SK-N-SH (cell line): ENCODE data around the gene PLEKHF1.

ENCODE experiments used
- CHD2 ChIP-seq: fragments of 150-350 bp; IDR thresholded peaks from 2 replicates; pipeline ENCODE4 v1.6.1; 2018; ENCODE audit warnings: low read length; ENCODE audit not compliant: partially characterized antibody
- EP300 ChIP-seq, 2 experiments: IDR thresholded peaks; 2 replicates each; pipeline versions ENCODE4 v1.4.0 to v1.6.1; 2012; ENCODE audit warnings: borderline replicate concordance in 1 of 2, low read depth in 1 of 2, low read length in 1 of 2
- FOXJ3 ChIP-seq: sonication (generic); formaldehyde crosslinking; IDR thresholded peaks from 2 replicates; pipeline ENCODE4 v1.5.1; 2020; ENCODE audit warnings: mild to moderate bottlenecking, missing genetic modification reagents
- MXI1 ChIP-seq: IDR thresholded peaks from 2 replicates; pipeline ENCODE4 v1.6.1; 2012; ENCODE audit warnings: mild to moderate bottlenecking, low read depth, low read length, improper control_type of control experiment
- POLR2AphosphoS5 ChIP-seq: IDR thresholded peaks from 2 replicates; pipeline ENCODE4 v1.6.1; 2012; ENCODE audit warnings: low read depth, low read length
- RAD21 ChIP-seq: IDR thresholded peaks from 2 replicates; pipeline ENCODE4 v1.6.1; 2012; ENCODE audit warnings: mild to moderate bottlenecking, low read length
- RCOR1 ChIP-seq: fragments of 150-350 bp; IDR thresholded peaks from 2 replicates; pipeline ENCODE4 v1.6.1; 2017; ENCODE audit warnings: antibody characterized with exemption, low read length
- RFX5 ChIP-seq: IDR thresholded peaks from 2 replicates; pipeline ENCODE4 v1.6.1; 2012; ENCODE audit warnings: mild to moderate bottlenecking, improper control_type of control experiment, low read length
- SMC3 ChIP-seq: IDR thresholded peaks from 2 replicates; pipeline ENCODE4 v1.6.1; 2012; ENCODE audit warnings: low read depth, low read length, improper control_type of control experiment
- TAF1 ChIP-seq: IDR thresholded peaks from 2 replicates; pipeline ENCODE4 v1.6.1; 2012; ENCODE audit warnings: low read depth, mild to moderate bottlenecking, low read length, moderate library complexity, borderline replicate concordance
- TF ChIP-seq, protein P1 (sequence below): fragments of 200-600 bp; sonication (generic); IDR thresholded peaks from 2 replicates; pipeline ENCODE4 v1.6.1; 2017; ENCODE audit warnings: antibody characterized with exemption, mild to moderate bottlenecking, moderate library complexity
- TF ChIP-seq, protein P2 (sequence below): IDR thresholded peaks from 2 replicates; pipeline ENCODE4 v1.6.1; 2012; ENCODE audit warnings: mild to moderate bottlenecking, low read depth, low read length, moderate library complexity
- TF ChIP-seq, protein P3 (sequence below): fragments of 150-350 bp; IDR thresholded peaks from 2 replicates; pipeline ENCODE4 v1.6.1; 2017; ENCODE audit warnings: antibody characterized with exemption, low read length, low read depth, borderline replicate concordance
- TF ChIP-seq, protein P4 (sequence below): IDR thresholded peaks from 2 replicates; pipeline ENCODE4; 2012

DNA sequence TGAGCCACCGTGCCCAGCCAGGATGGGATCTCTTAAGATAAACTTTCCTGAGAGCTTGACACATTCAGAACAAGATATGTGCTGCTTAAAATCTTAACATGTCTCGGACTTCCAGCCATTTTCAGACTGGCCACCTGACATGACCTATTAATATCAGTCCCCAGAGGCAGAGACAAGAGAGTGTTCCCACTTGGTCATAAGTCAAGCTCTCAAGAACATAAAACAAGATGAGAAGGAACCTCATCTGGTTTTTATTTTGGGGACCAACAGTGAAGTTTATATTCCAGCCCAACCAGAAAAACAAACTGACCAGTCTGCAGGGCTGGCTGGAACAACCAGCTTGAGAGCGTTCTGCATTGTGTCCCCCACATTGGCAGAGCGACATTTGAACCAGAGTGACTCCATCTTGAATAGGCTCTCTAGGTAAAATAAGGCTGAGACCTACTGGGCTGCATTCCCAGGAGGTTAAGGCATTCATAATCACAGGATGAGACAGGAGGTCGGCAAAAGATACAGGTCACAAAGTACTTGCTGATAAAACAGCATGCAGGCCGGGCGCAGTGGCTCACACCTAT lies 21.8 kb upstream of the PLEKHF1 start:
- TF ChIP-seq RAD21 (no peak), EP300 (IDR thresholded peaks at IDR 0.05; ENCODE audit: borderline replicate concordance in 1 of 2, low read depth in 1 of 2, low read length in 1 of 2) (no peak), POLR2AphosphoS5 (no peak), RCOR1 (no peak), MXI1 (no peak), RFX5 (no peak), SMC3 (no peak), TAF1 (no peak), FOXJ3 (CRISPR knock-in tag) (no peak), CHD2 (no peak)
- TF ChIP-seq, protein P1, sequence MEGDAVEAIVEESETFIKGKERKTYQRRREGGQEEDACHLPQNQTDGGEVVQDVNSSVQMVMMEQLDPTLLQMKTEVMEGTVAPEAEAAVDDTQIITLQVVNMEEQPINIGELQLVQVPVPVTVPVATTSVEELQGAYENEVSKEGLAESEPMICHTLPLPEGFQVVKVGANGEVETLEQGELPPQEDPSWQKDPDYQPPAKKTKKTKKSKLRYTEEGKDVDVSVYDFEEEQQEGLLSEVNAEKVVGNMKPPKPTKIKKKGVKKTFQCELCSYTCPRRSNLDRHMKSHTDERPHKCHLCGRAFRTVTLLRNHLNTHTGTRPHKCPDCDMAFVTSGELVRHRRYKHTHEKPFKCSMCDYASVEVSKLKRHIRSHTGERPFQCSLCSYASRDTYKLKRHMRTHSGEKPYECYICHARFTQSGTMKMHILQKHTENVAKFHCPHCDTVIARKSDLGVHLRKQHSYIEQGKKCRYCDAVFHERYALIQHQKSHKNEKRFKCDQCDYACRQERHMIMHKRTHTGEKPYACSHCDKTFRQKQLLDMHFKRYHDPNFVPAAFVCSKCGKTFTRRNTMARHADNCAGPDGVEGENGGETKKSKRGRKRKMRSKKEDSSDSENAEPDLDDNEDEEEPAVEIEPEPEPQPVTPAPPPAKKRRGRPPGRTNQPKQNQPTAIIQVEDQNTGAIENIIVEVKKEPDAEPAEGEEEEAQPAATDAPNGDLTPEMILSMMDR: no peak
- TF ChIP-seq, protein P2, sequence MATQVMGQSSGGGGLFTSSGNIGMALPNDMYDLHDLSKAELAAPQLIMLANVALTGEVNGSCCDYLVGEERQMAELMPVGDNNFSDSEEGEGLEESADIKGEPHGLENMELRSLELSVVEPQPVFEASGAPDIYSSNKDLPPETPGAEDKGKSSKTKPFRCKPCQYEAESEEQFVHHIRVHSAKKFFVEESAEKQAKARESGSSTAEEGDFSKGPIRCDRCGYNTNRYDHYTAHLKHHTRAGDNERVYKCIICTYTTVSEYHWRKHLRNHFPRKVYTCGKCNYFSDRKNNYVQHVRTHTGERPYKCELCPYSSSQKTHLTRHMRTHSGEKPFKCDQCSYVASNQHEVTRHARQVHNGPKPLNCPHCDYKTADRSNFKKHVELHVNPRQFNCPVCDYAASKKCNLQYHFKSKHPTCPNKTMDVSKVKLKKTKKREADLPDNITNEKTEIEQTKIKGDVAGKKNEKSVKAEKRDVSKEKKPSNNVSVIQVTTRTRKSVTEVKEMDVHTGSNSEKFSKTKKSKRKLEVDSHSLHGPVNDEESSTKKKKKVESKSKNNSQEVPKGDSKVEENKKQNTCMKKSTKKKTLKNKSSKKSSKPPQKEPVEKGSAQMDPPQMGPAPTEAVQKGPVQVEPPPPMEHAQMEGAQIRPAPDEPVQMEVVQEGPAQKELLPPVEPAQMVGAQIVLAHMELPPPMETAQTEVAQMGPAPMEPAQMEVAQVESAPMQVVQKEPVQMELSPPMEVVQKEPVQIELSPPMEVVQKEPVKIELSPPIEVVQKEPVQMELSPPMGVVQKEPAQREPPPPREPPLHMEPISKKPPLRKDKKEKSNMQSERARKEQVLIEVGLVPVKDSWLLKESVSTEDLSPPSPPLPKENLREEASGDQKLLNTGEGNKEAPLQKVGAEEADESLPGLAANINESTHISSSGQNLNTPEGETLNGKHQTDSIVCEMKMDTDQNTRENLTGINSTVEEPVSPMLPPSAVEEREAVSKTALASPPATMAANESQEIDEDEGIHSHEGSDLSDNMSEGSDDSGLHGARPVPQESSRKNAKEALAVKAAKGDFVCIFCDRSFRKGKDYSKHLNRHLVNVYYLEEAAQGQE: no peak
- TF ChIP-seq, protein P3, sequence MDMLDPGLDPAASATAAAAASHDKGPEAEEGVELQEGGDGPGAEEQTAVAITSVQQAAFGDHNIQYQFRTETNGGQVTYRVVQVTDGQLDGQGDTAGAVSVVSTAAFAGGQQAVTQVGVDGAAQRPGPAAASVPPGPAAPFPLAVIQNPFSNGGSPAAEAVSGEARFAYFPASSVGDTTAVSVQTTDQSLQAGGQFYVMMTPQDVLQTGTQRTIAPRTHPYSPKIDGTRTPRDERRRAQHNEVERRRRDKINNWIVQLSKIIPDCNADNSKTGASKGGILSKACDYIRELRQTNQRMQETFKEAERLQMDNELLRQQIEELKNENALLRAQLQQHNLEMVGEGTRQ: no peak
- TF ChIP-seq, protein P4, sequence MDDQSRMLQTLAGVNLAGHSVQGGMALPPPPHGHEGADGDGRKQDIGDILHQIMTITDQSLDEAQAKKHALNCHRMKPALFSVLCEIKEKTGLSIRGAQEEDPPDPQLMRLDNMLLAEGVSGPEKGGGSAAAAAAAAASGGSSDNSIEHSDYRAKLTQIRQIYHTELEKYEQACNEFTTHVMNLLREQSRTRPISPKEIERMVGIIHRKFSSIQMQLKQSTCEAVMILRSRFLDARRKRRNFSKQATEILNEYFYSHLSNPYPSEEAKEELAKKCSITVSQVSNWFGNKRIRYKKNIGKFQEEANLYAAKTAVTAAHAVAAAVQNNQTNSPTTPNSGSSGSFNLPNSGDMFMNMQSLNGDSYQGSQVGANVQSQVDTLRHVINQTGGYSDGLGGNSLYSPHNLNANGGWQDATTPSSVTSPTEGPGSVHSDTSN: no peak
